Pancreas (tissue), 10 donors: ENCODE results near the gene ZDHHC14. TPM values are rescaled to one million over a fixed set of nuclear protein-coding genes. Genes with fewer than 3 reads are reported as not detected.

Experiments used
- ATAC-seq, 4 donors: fragments of 200-7000 bp; cut with Tn5 transposase; one replicate each; pipeline versions ENCODE4 v1.8.0 to v1.9.1; 2020; ENCODE audit warnings: mild to moderate bottlenecking in 4 of 4, moderate library complexity in 4 of 4
- DNase-seq, 6 donors: peaks; one replicate each; pipeline ENCODE4 v3.0.0-alpha.2; 2020
- FAIRE-seq: peaks from 2 replicates; lab custom pipeline; 2012; peaks lifted over from hg19 to GRCh38; lab: Jason Lieb, UNC
- H3K27ac ChIP-seq, 4 donors: fragments of 200-600 bp; sonication (generic); 1 replicate in 3 of 4; 2 replicates in 1 of 4; pipeline versions ENCODE4 v1.5.0 to v1.8.0; 2020
- H3K27me3 ChIP-seq, 4 donors: fragments of 200-600 bp; one replicate each; pipeline ENCODE4 v1.8.0; 2021
- H3K36me3 ChIP-seq, 3 donors: fragments of 200-600 bp; sonication (generic) in 1 of 3; one replicate each; pipeline versions ENCODE4 v1.5.0 to v1.8.0; 2020 to 2021
- H3K4me1 ChIP-seq, 3 donors: fragments of 200-600 bp; one replicate each; pipeline ENCODE4 v1.8.0; 2021
- H3K4me3 ChIP-seq, 4 donors: fragments of 200-600 bp; sonication (generic) in 2 of 4; one replicate each; pipeline versions ENCODE4 v1.5.0 to v1.8.0; 2020 to 2021
- H3K9me3 ChIP-seq, 4 donors: fragments of 200-600 bp; one replicate each; pipeline ENCODE4 v1.8.0; 2021
- CTCF ChIP-seq, 4 donors: fragments of 200-600 bp; sonication (generic) in 3 of 4; IDR thresholded peaks; one replicate each; pipeline versions ENCODE4 v1.5.0 to v1.8.0; 2021; ENCODE audit warnings: antibody characterized with exemption in 4 of 4
- WGBS, 2 donors: extraction: QIAGEN DNeasy Blood & Tissue Kit; methylation state at CpG; one replicate each; pipeline ENCODE4 v1.1.7; 2013; 5-methylcytosine and 5-hydroxymethylcytosine counted together
- intact Hi-C, 3 donors: fragments of 100-400 bp; cut with DNase I; formaldehyde crosslinking; loops; one replicate each; pipeline versions ENCODE4 v1.11.1 to v1.14.2; 2022
- polyA plus RNA-seq, 2 donors: library from polyadenylated mRNA; stranded (reverse); fragments of 200-250 nt; gene quantifications; one replicate each; pipeline ENCODE4 v1.2.3, GENCODE V29; 2013
- total RNA-seq, 6 donors: library from RNA; stranded (reverse); fragmentation: NEBNext Ultra II Directional in 4 of 6; extraction: Animal tissue kit (Norgen Biotek cat#: 25700) in 4 of 6; gene quantifications; one replicate each; pipeline versions ENCODE4 v1.2.1 to v1.2.4, GENCODE V29; 2021 to 2023
- donor health status: healthy with polysubstance abuse.
- donor health status: DM: no; HTN: no; CAD: no; lungs with moderate emphysema.
- donor health status: DM: no; HTN: no; CAD: no.
- donor health status: control.
- donor health status: control.
- donor health status: Bipolar disorder and iron deficiency.
- donor health status: DM: yes; HTN: yes; CAD: no.
- donor health status: DM: no; HTN: no; CAD: no.
- donor health status: DM: no; HTN: no; CAD: no.
- donor health status: DM: yes; HTN: yes; CAD: no.

ZDHHC14 gene
- total and polyA plus RNA-seq, 8 donors, result 3.1 to 9.9 (median 4.5) TPM

DNA sequence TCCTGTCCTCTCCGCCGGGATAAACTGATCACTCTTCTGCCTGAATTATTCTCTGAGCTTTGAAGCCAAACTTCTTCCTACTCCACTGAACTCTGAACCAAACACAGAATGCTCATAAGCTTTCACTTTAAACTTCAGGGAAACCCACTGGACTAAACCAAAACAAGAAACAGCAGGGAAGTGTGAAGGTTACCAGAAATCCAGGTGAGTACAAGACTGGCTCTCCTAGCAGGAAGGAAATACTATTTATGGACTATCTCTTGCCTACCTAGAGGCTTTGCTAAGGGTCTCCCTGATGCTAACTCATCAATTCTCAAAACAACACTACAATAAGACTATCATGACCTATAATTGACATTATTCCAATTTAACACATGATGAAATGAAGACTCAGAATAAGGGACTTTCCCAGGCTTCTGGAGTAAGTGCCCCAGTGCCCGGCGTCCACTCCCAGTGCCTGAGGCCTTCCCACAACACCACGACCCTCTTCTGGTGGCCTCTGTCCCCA is 145.0 kb downstream of the ZDHHC14 start:
- no peak overlapping the region for H3K27ac ChIP-seq
- H3K4me1 ChIP-seq, result no peaks in the 10 kb centered on the region
- H3K4me3 ChIP-seq, result no peak overlapping the region
- TF ChIP-seq CTCF (IDR thresholded peaks at IDR 0.05), result no peak
- no peak for FAIRE-seq
- H3K36me3 ChIP-seq, result no peaks in the 10 kb centered on the region
- no peaks in the 10 kb centered on the region for H3K27me3 ChIP-seq
- no peak for ATAC-seq
- no peaks in the 10 kb centered on the region for H3K9me3 ChIP-seq
- WGBS, 2 donors, result 83 to 94% methylated on average over 5 of the region's 5 CpGs
- intact Hi-C loops, result no loop called here
- DNase-seq, result no peak

DNA sequence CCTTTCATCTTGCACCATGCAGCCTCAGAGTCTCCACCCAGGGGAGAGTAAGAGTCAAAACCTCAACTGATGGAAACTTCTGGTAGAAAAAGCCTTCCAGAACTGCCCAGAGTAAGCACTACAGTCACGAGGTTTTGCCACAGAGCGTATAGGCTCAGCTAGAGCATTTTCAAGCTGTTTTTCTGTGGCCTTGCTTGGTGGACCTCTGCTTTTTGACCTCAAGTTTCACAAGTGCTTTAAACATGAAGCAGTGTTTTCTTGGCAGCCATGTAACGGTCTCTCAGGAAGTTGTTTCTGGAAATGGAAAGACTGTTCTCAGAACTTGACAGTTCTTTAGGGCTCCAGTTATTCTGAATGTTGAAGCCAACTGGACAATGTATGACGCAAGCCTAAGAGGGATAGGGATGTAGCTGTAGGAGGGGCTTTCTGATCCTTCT is 146.5 kb downstream of the ZDHHC14 start:
- TF ChIP-seq CTCF (IDR thresholded peaks at IDR 0.05), result no peak
- Histone ChIP-seq H3K9me3 (no peaks in the 10 kb centered on the region), H3K4me1 (no peaks in the 10 kb centered on the region), H3K27me3 (no peaks in the 10 kb centered on the region), H3K27ac (peak overlapping the region in 1 of 4 donors; percentile 21), H3K4me3 (no peak overlapping the region), H3K36me3 (no peaks in the 10 kb centered on the region)
- FAIRE-seq (no peak), DNase-seq (peak in 1 of 6 donors; percentile 36), ATAC-seq (peak in 3 of 4 donors; percentile 54 to 85 (median 55))
- 80 to 88% methylated on average over 4 of the region's 4 CpGs for WGBS, 2 donors
- intact Hi-C loops, result no loop called here

DNA sequence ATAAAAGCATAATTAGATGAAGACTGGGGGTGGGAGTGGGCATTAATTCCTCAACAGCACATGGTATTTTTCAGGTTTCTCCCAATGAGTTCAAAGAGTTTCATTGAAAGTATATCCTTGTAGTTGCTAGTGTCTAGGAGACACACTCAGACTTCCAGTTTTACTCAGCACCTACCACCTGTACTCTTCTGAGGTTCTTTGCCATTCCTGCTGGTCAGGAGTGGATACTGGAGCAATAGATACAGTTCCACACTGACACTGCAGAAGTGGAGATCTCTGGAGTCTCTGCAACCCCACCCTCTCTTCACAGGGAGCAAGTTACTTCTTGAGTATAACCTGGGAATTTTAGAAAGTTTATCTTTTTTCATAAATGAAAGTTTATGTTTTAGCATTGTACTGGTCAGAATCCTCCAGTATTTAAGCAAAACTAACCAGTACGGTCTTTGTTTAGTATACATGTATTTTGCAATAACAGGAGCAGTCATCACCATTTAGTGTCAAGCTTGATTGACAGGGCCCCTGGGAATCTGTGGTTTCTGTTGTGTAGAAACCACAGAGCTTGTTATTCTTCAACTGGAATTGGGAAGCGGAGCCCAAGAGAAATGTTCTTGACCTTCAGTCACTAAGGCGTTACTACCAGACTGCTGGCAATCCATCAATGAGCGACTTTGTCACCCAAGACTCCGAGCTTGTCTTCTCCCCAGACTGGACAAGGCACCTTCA is 148.1 kb downstream of the ZDHHC14 start:
- ATAC-seq, result no peak

GRCh38 chr6:157529654-157530039 is 148.7 kb downstream of the ZDHHC14 start:
- intact Hi-C loops, result no loop called here

More for the DNA sequence above, 148.1 kb downstream of the ZDHHC14 start:
- FAIRE-seq (no peak), DNase-seq (no peak)
- TF ChIP-seq CTCF (IDR thresholded peaks at IDR 0.05), result no peak
- Histone ChIP-seq H3K27me3 (no peaks in the 10 kb centered on the region), H3K4me3 (no peak overlapping the region), H3K9me3 (no peaks in the 10 kb centered on the region), H3K4me1 (no peaks in the 10 kb centered on the region), H3K36me3 (no peaks in the 10 kb centered on the region), H3K27ac (no peak overlapping the region)
- intact Hi-C loops, result no loop called here
- 87 to 89% methylated on average over 5 of the region's 5 CpGs for WGBS, 2 donors

More at GRCh38 chr6:157529654-157530039, 148.7 kb downstream of the ZDHHC14 start:
- H3K36me3 ChIP-seq, result no peaks in the 10 kb centered on the region
- no peak overlapping the region for H3K27ac ChIP-seq
- FAIRE-seq (no peak), ATAC-seq (no peak), DNase-seq (no peak)
- no peak overlapping the region for H3K4me3 ChIP-seq
- H3K27me3 ChIP-seq, result no peaks in the 10 kb centered on the region
- no peaks in the 10 kb centered on the region for H3K9me3 ChIP-seq
- no peak for TF ChIP-seq CTCF (IDR thresholded peaks at IDR 0.05)
- no peaks in the 10 kb centered on the region for H3K4me1 ChIP-seq
- WGBS, 2 donors, result 97 to 100% methylated on average over 2 of the region's 2 CpGs
